GM21528 (cell line): ENCODE results near the gene GLT6D1.
"Not testable (repeated sequence)": the region's sequence is repeated elsewhere in the genome, so short reads cannot be mapped to it uniquely, and the experiment has no call there.

Experiments
- ATAC-seq: cut with Tn5 transposase; IDR thresholded peaks from one replicate; pipeline ENCODE4 v1.9.1; 2021; ENCODE audit warnings: mild to moderate bottlenecking, moderate library complexity; ENCODE audit not compliant: unreplicated experiment, low FRiP score

The GLT6D1 gene

DNA sequence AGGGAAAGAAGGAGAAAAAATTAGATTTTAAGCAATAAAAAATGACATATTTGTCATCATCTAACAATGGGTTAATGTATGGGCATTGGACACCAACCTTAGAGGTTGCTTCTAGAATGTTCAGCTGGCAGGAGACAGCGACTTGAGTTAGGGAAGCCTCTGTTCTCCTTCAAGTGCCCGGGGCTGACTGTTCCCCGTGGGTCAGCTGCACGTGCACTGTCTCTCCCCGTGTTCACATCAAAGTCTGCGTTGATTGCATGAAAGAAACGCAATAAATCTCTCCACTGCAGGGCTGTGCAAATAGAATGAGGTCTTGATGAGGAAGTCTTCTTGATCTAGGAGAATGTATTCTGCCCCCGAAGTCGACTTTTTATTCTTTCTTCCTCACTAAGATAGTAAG is at the start of gene GLT6D1:
GLT6D1 (minus strand) TSS at position 345 of the 400 bp plus-strand sequence. CDS start 353 bp downstream, outside the sequence.
- no peak for ATAC-seq

DNA sequence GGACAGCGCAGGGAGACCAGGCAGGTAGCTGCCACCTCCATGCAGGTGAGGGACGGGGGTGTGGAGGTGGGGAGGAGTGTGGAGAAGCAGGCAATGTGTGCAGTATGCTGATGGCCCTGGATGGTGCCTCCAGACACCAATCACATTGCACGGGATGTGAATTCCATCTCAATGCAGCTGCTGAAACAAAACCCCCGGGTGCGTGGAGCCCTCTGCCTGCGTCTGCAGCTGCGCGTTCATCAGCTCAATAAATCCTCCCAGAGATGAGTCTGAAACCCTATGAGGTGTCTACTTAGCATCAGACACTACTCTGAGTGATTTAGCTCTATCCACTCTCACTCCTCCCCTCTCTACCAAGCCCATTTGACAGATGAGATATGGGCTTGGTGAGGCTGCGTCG is 49.7 kb upstream of the GLT6D1 start:
- no peak for ATAC-seq

DNA sequence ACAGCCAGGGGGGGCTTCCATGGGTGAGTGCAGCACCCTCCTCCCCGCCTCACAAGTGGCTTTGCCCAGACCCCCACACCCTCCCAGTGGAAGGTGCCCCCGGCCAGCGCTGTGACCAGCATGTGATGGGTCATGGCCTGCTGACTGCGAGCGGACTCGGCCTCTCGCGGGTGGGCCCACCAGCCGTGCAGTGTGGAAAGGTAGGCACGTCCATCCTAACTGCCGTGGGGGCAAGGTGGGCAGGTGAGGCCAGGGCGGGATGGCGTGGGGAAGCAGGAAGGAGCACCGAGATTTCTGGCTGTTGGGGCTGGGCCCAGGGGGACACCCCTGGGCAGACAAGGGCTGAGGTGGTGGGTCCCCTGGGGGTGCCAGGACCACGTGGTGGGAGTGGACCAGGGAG is 47.9 kb upstream of the GLT6D1 start:
- no peak for ATAC-seq

DNA sequence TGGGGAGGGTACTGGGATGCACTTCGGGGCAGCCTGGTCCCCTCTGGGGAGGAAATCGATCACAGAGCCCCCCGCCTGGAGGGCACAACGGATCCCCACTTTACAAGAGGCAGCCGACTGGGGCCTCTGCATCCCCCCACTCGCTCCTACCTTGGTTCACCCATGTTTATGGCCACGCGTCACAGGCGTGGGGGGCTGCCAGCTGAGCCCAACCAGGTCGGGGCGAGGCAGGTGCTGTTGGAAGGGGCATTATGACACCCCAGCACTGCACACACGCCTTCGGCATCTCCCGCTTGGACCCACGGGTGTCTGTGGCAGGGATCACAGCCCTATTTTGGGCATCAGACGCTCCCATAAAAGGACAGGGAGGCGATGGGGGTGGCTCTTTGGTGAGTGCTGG is 45.4 kb upstream of the GLT6D1 start:
- ATAC-seq: no peak

- no peak for ATAC-seq
Measured at GRCh38 chr9:135683401-135684034, 44.2 kb upstream of the GLT6D1 start.

- no peak for ATAC-seq
Measured at GRCh38 chr9:135681161-135681560, 41.8 kb upstream of the GLT6D1 start.

DNA sequence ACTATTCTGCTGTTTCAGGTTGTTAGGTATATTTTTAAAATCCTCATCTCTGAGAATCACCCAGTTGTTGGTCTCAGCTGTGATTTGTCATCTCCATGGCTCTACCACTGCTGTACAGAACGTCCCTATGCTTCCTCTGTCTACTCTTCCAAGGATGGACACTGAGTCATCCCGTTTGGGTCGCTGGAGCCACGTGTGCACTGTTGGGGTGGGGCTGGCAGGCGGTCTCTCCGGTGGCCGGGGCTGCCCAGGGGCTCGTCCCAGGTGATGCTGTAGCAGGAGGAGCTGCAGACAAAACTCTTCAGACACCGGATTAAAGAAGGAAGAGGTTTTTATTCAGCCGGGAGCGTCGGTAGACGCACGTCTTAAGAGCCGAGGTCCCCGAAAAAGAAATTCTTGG is 40.7 kb upstream of the GLT6D1 start:
- ATAC-seq: no peak

DNA sequence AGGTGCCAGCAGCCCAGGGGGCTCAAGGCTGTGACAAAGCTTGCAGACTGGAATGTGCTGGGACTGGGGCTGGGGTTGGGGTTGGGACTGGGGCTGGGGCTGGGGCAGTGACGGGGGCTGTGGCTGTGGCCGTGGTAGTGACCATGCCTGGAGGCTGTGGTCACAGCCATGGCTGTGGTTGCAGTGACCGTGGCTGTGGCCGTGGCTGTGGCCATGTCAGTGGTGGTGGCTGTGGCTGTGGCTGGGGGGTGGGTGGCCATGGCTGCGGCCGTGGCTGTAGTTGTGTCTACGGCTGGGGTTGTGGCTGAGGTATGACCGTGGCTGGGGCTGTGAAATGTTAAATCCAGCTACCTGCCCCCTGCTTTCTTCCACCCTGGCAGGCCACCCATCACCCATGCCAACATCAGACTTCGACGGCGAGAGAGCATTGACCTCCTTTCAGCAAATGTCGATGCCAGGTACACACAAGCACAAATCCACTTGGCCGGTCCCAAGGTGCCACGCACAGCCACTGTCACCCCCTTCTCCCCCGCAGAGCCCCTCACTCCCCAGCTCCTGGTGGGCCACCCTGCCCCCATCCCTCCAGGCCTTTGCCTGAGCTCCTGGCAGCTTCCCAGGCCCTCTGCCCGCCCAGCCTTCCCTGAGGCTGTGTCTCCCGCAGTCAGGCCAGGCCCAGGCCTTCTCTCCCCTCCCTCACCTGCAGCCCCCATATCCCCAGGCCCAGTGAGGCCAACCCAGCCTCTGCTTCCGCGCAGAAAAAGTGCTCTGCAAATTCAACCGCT is 39.1 kb upstream of the GLT6D1 start:
- no peak for ATAC-seq

DNA sequence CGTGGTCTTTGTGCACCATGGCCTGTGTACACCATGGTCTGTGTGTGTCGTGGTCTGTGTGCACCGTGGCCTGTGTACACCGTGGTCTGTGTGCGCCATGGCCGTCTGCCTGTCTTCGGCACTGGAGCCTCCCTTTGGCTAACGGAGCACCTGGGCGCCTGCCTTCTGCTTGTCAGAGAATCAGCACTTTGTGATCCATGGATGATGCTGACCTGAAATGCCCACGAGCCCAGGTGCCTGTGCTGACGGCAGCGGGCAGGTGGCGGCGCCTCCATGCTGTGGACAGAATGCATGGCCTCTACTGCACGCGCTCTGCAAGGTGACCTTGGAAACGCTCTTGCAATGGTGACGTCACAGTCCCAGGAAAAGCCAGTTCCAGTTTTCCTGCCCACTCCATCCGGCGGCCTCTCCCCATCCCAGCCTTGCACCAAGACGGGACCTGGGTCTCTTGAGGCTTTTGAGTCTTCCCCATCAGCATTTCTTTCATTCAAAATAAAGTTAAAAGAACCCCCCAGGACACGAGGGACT is 38.4 kb upstream of the GLT6D1 start:
- no peak for ATAC-seq

- ATAC-seq: no peak
Measured at GRCh38 chr9:135676891-135677290, 37.6 kb upstream of the GLT6D1 start.

DNA sequence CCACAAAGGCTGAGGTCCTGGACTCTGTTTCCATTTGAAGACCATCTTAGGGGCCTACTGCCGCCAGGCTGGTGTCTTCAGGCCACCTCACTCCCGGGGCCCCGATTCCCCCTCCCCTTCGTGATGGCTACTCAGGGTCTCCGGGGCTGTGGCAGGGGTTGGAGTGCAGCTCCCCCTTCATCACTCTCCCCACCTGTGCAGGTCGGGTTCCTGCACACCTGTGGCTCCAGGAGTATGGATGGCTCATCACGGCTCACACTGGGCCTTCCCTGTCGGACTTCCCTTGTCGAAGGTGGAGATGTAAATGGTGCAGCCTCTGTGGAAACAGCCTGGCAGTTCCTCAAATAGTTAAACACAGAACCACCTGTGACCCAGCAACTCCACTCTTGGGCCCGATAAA is 35.6 kb upstream of the GLT6D1 start:
- ATAC-seq: no peak

DNA sequence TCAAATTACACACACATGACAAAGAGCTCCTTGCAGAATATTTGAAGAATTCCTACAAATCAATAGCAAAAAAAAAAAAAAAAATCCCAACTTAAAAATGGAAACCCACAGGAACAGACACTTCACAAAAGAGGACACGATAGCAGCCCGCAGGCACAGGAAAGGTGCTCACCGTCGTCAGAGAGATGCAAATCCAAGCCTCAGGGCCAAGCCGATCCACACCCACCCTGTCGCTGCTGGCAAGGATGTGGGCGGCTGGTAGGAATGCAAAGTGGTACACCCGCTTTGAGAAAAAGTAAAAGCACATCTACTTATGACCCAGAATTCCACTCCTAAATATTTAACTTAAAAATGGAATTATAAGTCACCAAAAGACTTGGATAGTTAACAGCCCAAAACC is 34.6 kb upstream of the GLT6D1 start:
- ATAC-seq: no peak

- not testable (repeated sequence) for ATAC-seq
Measured at GRCh38 chr9:135672786-135673185, 33.4 kb upstream of the GLT6D1 start.

DNA sequence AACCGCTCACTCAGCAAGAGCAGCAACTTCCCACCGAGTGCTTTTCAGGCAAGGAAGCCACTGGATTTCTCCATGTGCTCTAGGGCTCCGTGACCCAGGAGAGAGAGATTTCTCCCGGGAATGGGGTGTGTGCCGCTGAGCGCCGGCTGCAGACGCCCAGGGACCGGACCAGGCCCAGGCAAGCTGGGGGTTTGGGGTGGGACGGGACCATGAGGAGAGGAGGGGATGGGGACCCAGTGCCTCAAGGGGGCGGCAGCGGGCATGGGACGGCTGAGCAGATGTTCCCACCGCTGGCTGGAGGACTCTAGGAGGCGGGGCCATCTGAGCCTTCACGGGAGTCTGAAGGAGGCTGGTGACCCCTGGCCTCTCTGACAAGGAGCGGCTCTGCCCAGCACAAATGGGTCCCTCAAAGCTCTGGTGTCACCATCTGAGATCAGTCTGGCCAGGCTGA is 32.3 kb upstream of the GLT6D1 start:
- ATAC-seq: no peak

- ATAC-seq: no peak
Measured at GRCh38 chr9:135670721-135671590, 31.6 kb upstream of the GLT6D1 start.

GRCh38 chr9:135669616-135670285 is 30.4 kb upstream of the GLT6D1 start:
- ATAC-seq: no peak

DNA sequence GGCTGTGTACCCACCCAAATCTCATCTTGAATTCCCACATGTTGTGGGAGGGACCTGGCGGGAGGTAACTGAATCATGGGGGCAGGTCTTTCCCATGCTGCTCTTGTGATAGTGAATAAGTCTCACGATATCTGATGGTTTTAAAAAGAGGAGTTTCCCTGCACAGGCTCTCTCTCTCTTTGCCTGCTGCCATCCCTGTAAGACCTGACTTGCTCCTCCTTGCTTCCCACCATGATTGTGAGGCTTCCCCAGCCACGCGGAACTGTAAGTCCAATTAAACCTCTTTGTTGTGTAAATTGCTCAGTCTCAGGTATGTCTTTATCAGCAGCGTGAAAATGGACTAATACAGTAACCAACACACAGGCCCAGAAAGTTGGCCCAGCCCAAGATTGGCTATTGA is 29.7 kb upstream of the GLT6D1 start:
- ATAC-seq: not testable (repeated sequence)

GRCh38 chr9:135667463-135668001 is 28.2 kb upstream of the GLT6D1 start:
- ATAC-seq: no peak

GRCh38 chr9:135666534-135667462 is 27.5 kb upstream of the GLT6D1 start:
- no peak for ATAC-seq
